ENCODE measurements around the gene MMP20.
A peak's percentile ranks its signal among the peaks of the same experiment; 100 is the strongest.

- TF ChIP-seq, protein P1, sequence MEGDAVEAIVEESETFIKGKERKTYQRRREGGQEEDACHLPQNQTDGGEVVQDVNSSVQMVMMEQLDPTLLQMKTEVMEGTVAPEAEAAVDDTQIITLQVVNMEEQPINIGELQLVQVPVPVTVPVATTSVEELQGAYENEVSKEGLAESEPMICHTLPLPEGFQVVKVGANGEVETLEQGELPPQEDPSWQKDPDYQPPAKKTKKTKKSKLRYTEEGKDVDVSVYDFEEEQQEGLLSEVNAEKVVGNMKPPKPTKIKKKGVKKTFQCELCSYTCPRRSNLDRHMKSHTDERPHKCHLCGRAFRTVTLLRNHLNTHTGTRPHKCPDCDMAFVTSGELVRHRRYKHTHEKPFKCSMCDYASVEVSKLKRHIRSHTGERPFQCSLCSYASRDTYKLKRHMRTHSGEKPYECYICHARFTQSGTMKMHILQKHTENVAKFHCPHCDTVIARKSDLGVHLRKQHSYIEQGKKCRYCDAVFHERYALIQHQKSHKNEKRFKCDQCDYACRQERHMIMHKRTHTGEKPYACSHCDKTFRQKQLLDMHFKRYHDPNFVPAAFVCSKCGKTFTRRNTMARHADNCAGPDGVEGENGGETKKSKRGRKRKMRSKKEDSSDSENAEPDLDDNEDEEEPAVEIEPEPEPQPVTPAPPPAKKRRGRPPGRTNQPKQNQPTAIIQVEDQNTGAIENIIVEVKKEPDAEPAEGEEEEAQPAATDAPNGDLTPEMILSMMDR (IDR thresholded peaks at IDR 0.05; ENCODE audit: low read depth, low read length) = no peak
- TF ChIP-seq MAX (IDR thresholded peaks at IDR 0.05; ENCODE audit: low read depth, low read length) = peak; percentile 72
- no peak for TF ChIP-seq MYC (IDR thresholded peaks at IDR 0.05; ENCODE audit: low read depth, low read length)
Measured at GRCh38 chr11:102653744-102654291, 28.7 kb upstream of the MMP20 start.

Measured in NB4 (cell line).